GM12891 (cell line): ENCODE data around the gene SPAG7.

Experiments
- POLR2A ChIP-seq: IDR thresholded peaks from 2 replicates; pipeline ENCODE4 v1.6.1; 2011; ENCODE audit warnings: low read depth, low read length, control low read depth
- POLR2AphosphoS5 ChIP-seq: IDR thresholded peaks from 2 replicates; pipeline ENCODE4 v1.6.1; 2011; ENCODE audit warnings: low read depth, low read length, control low read depth
- TAF1 ChIP-seq: IDR thresholded peaks from 2 replicates; pipeline ENCODE4 v1.6.1; 2011; ENCODE audit warnings: low read depth, low read length, control low read depth

- TF ChIP-seq POLR2AphosphoS5 (no peak), POLR2A (no peak), TAF1 (no peak)
These were observed 12.5 kb downstream of the SPAG7 start for GRCh38 chr17:4955091-4955490.
